ENCODE data around the gene USP49. TPM values are rescaled to one million over a fixed set of nuclear protein-coding genes. Genes with fewer than 3 reads are reported as not detected.

The USP49 gene
- total and polyA plus RNA-seq, 11 donors: 0.87 to 3.4 (median 1.7) TPM

DNA sequence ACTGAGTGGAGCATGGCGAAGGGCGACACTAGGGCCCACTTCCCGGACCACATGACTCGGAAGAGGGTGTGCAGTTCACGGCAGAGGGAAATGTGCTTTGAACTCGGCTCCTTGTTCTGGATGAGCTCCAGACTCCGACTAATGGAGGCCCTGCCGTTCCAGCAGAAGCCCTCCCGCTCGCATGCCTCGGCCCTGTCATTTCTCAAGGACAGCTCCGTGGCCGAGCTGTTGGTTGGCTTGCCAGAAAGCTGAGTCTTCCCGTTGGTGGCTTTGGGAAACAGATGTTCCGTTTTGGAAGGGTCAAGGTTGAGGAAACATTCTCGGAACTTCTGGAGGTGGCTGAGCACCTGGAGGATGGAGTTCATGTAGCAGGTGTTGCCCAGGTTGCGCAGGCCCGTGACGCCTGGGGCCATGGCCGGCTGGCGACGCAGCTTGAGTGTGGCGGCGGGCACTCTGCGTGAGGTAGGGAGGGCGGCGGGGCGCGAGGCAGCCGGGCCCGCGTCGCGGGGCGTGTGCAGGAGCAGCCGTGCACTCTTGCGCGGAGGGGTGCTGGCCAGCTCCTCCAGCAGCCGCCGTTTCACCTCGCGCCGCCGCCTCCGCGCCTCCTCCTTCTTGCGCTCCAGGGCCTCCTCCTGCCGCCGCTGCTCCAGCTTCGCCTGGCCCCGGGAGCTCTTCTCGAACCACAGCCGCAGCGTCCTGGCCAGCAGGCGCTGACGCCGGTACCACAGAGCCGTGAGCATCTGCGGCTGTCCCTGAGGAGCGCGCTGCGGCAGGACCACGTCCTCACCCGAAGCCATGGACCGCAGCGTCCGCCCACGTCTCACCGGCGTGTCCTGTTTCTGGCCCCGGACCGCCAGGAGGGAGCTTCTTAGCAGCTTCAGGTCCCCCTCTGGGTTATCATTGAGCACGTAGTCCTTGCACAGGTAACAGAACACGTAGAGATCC lies 89.1 kb downstream of the USP49 start:
- no peaks in the 10 kb centered on the region for H3K9me3 ChIP-seq
- H3K4me1 ChIP-seq: no peaks in the 10 kb centered on the region
- H3K4me3 ChIP-seq: no peak overlapping the region
- peaks cover 0 to 20% (median 12%) of the 10 kb centered on the region in 9 donors for H3K36me3 ChIP-seq
- H3K27me3 ChIP-seq: no peaks in the 10 kb centered on the region
- intact Hi-C loops (cut with DNase I): no loop called here
- no peak overlapping the region for H3K27ac ChIP-seq
- ATAC-seq: peak in 1 of 4 donors; percentile 29
- WGBS, 4 donors: 92 to 96% (median 94%) methylated on average over 57 to 74 of the region's 74 CpGs
- DNase-seq: no peak
- no peak for TF ChIP-seq POLR2A (IDR thresholded peaks at IDR 0.05)
- TF ChIP-seq, protein P1, sequence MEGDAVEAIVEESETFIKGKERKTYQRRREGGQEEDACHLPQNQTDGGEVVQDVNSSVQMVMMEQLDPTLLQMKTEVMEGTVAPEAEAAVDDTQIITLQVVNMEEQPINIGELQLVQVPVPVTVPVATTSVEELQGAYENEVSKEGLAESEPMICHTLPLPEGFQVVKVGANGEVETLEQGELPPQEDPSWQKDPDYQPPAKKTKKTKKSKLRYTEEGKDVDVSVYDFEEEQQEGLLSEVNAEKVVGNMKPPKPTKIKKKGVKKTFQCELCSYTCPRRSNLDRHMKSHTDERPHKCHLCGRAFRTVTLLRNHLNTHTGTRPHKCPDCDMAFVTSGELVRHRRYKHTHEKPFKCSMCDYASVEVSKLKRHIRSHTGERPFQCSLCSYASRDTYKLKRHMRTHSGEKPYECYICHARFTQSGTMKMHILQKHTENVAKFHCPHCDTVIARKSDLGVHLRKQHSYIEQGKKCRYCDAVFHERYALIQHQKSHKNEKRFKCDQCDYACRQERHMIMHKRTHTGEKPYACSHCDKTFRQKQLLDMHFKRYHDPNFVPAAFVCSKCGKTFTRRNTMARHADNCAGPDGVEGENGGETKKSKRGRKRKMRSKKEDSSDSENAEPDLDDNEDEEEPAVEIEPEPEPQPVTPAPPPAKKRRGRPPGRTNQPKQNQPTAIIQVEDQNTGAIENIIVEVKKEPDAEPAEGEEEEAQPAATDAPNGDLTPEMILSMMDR (IDR thresholded peaks at IDR 0.05): no peak

DNA sequence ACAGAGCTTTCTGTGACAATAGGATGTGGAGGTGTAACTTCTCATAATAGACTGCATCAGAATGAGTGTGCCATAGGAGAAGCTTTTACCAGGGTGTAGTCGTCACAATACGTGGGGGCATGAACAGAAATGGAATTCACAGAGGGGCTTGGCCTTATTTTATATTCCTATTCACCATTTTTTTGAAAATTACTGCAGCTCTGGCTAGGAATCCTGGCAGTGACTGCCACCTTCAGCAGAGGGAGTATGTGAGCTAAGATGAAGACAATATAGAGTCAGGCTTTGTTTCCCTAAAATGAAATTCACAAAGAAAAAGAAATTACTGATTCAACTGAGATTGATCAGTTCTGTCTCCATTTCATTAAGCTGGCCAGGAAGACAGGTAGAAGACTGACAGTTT lies 93.8 kb downstream of the USP49 start:
- Histone ChIP-seq H3K4me1 (no peaks in the 10 kb centered on the region), H3K27ac (no peak overlapping the region), H3K27me3 (no peaks in the 10 kb centered on the region), H3K9me3 (no peaks in the 10 kb centered on the region), H3K36me3 (peaks cover 0 to 52% (median 30%) of the 10 kb centered on the region in 9 donors), H3K4me3 (no peak overlapping the region)
- intact Hi-C loops (cut with DNase I): no loop called here
- ATAC-seq: no peak
- no peak for DNase-seq
- WGBS, 4 donors: 72 to 78% (median 75%) methylated on average over 2 of the region's 2 CpGs
- TF ChIP-seq, protein P1 (IDR thresholded peaks at IDR 0.05): peak in 11 of 12 donors; percentile 11 to 46 (median 26)
- TF ChIP-seq POLR2A (IDR thresholded peaks at IDR 0.05): no peak

DNA sequence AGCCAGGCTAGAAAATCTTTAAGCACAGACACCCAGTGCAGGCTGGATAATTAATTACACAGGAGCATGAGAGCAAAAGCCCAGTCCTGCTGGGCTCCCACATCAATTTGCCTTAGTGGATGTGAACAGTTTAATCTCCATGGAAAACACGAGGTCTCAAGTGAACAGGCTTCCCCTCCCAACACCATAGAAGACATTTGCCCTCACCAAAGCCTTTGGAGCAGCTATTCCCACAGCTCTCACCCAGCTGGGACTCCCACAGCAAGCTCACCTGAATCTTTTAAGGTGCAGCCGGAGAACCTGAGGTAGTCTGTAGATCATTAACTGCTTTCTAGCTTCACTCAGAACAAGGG lies 95.6 kb downstream of the USP49 start:
- no peaks in the 10 kb centered on the region for H3K27me3 ChIP-seq
- no peak for TF ChIP-seq POLR2A (IDR thresholded peaks at IDR 0.05)
- TF ChIP-seq, protein P1 (IDR thresholded peaks at IDR 0.05): no peak
- intact Hi-C loops (cut with DNase I): loop anchor here in 1 of 10 donors (5.0 kb wide), 1 partner anchor 118 kb away; no protein-coding TSS in a partner anchor
- 82 to 95% (median 91%) methylated on average over 2 of the region's 2 CpGs for WGBS, 4 donors
- DNase-seq (no peak), ATAC-seq (no peak)
- H3K4me3 ChIP-seq: no peak overlapping the region
- no peaks in the 10 kb centered on the region for H3K9me3 ChIP-seq
- H3K27ac ChIP-seq: no peak overlapping the region
- H3K4me1 ChIP-seq: peaks cover 0 to 8% (median 0%) of the 10 kb centered on the region in 12 donors
- H3K36me3 ChIP-seq: peaks cover 0 to 56% (median 31%) of the 10 kb centered on the region in 9 donors

DNA sequence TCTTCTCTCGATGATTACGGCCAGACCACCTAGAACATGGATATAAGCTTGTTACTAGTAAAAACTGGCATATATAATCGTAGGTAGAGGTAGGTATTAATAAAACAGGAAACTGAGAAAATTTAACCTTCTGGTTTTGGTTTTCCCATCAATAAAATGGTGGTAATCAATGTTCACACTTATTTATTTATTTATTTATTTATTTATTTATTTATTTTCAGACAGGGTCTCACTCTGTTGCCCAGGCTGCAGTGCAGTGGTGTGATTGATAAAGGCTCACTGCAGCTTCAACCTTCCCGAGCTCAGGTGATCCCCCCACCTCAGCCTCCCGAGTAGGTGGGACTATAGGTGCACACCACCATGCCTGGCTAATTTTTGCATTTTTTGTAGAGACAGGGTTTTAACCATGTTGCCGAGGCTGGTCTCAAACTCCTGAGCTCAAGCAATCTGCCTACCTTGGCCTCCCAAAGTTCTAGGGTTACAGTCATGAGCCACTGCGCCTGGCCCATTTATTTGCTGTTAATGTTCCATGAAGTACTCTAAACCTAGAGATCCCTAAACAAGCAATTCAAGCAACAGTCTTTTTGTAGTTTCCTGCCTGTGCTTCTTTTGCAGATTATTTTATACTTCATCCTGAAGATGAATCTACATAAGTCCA lies 96.1 kb downstream of the USP49 start:
- peaks cover 0 to 57% (median 31%) of the 10 kb centered on the region in 9 donors for H3K36me3 ChIP-seq
- DNase-seq: no peak
- H3K27me3 ChIP-seq: no peaks in the 10 kb centered on the region
- 92 to 99% (median 96%) methylated on average over 7 of the region's 7 CpGs for WGBS, 4 donors
- intact Hi-C loops (cut with DNase I): loop anchor here in 1 of 10 donors (5.0 kb wide), 1 partner anchor 118 kb away; no protein-coding TSS in a partner anchor
- H3K9me3 ChIP-seq: no peaks in the 10 kb centered on the region
- peaks cover 0 to 12% (median 0%) of the 10 kb centered on the region in 12 donors for H3K4me1 ChIP-seq
- no peak for ATAC-seq
- no peak overlapping the region for H3K27ac ChIP-seq
- H3K4me3 ChIP-seq: no peak overlapping the region
- TF ChIP-seq, protein P1 (IDR thresholded peaks at IDR 0.05): no peak
- no peak for TF ChIP-seq POLR2A (IDR thresholded peaks at IDR 0.05)

Measured in heart left ventricle (tissue), 16 donors.